ENCODE data around the gene PDE4D. TPM values are rescaled to one million over a fixed set of nuclear protein-coding genes. Genes with fewer than 3 reads are reported as not detected.

PDE4D gene
- total and polyA plus RNA-seq, 2 donors (not counting 3 experiments of a cell fraction or from before 2014, with no cell fraction given), result 34.5 to 51.2 TPM

DNA sequence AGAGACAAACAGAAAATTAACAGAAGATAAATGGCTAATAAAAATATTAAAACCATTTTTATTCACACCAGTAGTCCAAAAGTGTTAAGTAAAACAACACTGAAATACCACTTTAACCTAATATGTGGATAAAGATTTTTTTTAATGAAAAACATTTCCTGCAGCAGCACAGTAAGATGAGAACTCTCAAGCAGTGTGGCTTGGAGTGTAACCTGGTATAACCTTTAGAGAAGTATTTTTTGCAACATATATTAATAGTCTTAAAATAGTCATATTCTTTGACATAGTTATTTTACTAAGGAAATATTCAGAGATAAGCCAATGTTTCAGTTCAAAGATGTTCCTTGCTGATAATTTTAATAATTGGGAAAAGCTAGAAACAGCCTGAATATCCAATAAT lies 644.4 kb downstream of the PDE4D start:
- DNase-seq (ENCODE audit: low read depth, low spot score) (peak; percentile 44), FAIRE-seq (no peak)
- Histone ChIP-seq H3K9me3 (replicated peaks; ENCODE audit: control insufficient read depth, insufficient read depth, low read length) (no peaks in the 10 kb centered on the region), H3K4me2 (ENCODE audit: insufficient read depth, low read length) (no peak overlapping the region), H3K9me1 (replicated peaks; ENCODE audit: control insufficient read depth, extremely low read depth, insufficient read depth, low read length) (no peaks in the 10 kb centered on the region), H3K79me2 (ENCODE audit: control insufficient read depth, insufficient read depth, low read length) (no peaks in the 10 kb centered on the region), H3K9ac (replicated peaks; ENCODE audit: extremely low read depth, insufficient read depth, low read length) (no peak overlapping the region), H3K4me1 (ENCODE audit: control insufficient read depth, extremely low read depth, insufficient read depth, low read length) (no peaks in the 10 kb centered on the region), H4K20me1 (replicated peaks; ENCODE audit: control insufficient read depth, extremely low read depth, insufficient read depth, low read length) (no peaks in the 10 kb centered on the region), H2AFZ (ENCODE audit: low read depth, low read length) (no peak overlapping the region), H3K36me3 (ENCODE audit: control insufficient read depth in 2 of 2, extremely low read depth in 1 of 2, insufficient read depth in 2 of 2, low read length in 2 of 2) (no peaks in the 10 kb centered on the region), H3K27me3 (ENCODE audit: control insufficient read depth in 2 of 2, insufficient read depth in 2 of 2, low read length in 2 of 2) (no peaks in the 10 kb centered on the region), H3K27ac (ENCODE audit: insufficient read depth, low read depth, low read length) (no peak overlapping the region), H3K4me3 (replicated peaks in 1 of 3; ENCODE audit: insufficient read depth in 1 of 3, low read depth in 1 of 3, low read length in 3 of 3) (no peak overlapping the region)
- BruUV-seq (replicated peaks), result no TSS peak
- no peak for TF ChIP-seq MYC (IDR thresholded peaks at IDR 0.05; ENCODE audit: low read depth, low read length)
- TF ChIP-seq, protein P1, sequence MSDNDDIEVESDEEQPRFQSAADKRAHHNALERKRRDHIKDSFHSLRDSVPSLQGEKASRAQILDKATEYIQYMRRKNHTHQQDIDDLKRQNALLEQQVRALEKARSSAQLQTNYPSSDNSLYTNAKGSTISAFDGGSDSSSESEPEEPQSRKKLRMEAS (IDR thresholded peaks at IDR 0.05; ENCODE audit: insufficient read depth, insufficient read length), result no peak
- TF ChIP-seq EZH2 (IDR thresholded peaks at IDR 0.05; ENCODE audit: borderline replicate concordance, low read depth, low read length, severe bottlenecking), result no peak
- TF ChIP-seq POLR2AphosphoS5 (IDR thresholded peaks at IDR 0.05; ENCODE audit: insufficient read depth, low read depth, low read length), result no peak
- TF ChIP-seq, protein P2, sequence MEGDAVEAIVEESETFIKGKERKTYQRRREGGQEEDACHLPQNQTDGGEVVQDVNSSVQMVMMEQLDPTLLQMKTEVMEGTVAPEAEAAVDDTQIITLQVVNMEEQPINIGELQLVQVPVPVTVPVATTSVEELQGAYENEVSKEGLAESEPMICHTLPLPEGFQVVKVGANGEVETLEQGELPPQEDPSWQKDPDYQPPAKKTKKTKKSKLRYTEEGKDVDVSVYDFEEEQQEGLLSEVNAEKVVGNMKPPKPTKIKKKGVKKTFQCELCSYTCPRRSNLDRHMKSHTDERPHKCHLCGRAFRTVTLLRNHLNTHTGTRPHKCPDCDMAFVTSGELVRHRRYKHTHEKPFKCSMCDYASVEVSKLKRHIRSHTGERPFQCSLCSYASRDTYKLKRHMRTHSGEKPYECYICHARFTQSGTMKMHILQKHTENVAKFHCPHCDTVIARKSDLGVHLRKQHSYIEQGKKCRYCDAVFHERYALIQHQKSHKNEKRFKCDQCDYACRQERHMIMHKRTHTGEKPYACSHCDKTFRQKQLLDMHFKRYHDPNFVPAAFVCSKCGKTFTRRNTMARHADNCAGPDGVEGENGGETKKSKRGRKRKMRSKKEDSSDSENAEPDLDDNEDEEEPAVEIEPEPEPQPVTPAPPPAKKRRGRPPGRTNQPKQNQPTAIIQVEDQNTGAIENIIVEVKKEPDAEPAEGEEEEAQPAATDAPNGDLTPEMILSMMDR (IDR thresholded peaks at IDR 0.05; ENCODE audit: extremely low read depth in 1 of 2, insufficient read depth in 1 of 2, low read depth in 1 of 2, low read length in 2 of 2), result no peak
- TF ChIP-seq GATA2 (IDR thresholded peaks at IDR 0.05; ENCODE audit: insufficient read depth, insufficient read length, low read depth, low read length), result no peak
- no peak for TF ChIP-seq FOS (IDR thresholded peaks at IDR 0.05; ENCODE audit: borderline replicate concordance, insufficient read depth, low read length)
- no peak for TF ChIP-seq POLR2A (IDR thresholded peaks at IDR 0.05; ENCODE audit: low read depth, low read length)
- TF ChIP-seq JUN (IDR thresholded peaks at IDR 0.05; ENCODE audit: borderline replicate concordance, insufficient read depth, insufficient read length, low read depth), result no peak
- CTCF ChIA-PET, result interaction anchor here (1.8 kb wide), 1 partner anchor 12 kb away, joined by 8 read pairs; no protein-coding TSS in a partner anchor
- dilution Hi-C loops (cut with MboI; ENCODE audit: extremely low pct_ligation_motif_present, low sequenced_read_pairs), result no loop called here
- intact Hi-C loops (cut with micrococcal nuclease), result no loop called here
- POLR2A ChIA-PET, result no interaction called here

Data from endothelial cell of umbilical vein (primary cell).